Endothelial cell of umbilical vein (primary cell): ENCODE results near the gene TSPOAP1.

ENCODE experiments used
- CTCF ChIP-seq, 2 donors: IDR thresholded peaks; 1 replicate in 1 of 2; 2 replicates in 1 of 2; pipeline ENCODE4 v1.5.1; 2011; ENCODE audit warnings: low read length in 2 of 2, mild to moderate bottlenecking in 2 of 2, moderate library complexity in 2 of 2, control low read depth in 1 of 2, inconsistent platforms in 1 of 2, low read depth in 1 of 2; ENCODE audit not compliant: insufficient read depth in 1 of 2; ENCODE audit errors: extremely low read depth in 1 of 2
- FOS ChIP-seq: IDR thresholded peaks from 2 replicates; pipeline ENCODE4 v1.6.1; 2011; ENCODE audit warnings: mild to moderate bottlenecking, low read length, moderate library complexity, borderline replicate concordance; ENCODE audit not compliant: insufficient read depth
- MYC ChIP-seq: IDR thresholded peaks from one replicate; pipeline ENCODE4 v1.6.1; 2011; ENCODE audit warnings: mild to moderate bottlenecking, low read depth, low read length
- TF ChIP-seq, protein P1 (sequence below): IDR thresholded peaks from 2 replicates; pipeline ENCODE4 v1.6.1; 2011; ENCODE audit not compliant: insufficient read depth, insufficient read length

- TF ChIP-seq CTCF (IDR thresholded peaks at IDR 0.05; ENCODE audit: extremely low read depth in 1 of 2, insufficient read depth in 1 of 2, low read depth in 1 of 2, low read length in 2 of 2) (no peak), MYC (no peak), FOS (no peak)
- TF ChIP-seq, protein P1, sequence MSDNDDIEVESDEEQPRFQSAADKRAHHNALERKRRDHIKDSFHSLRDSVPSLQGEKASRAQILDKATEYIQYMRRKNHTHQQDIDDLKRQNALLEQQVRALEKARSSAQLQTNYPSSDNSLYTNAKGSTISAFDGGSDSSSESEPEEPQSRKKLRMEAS: no peak
Observed at GRCh38 chr17:58338454-58338840, 9.9 kb upstream of the TSPOAP1 start.
